Naive thymus-derived CD8-positive, alpha-beta T cell (primary cell): Measurements from ENCODE around the gene MAMSTR. TPM values are rescaled to one million over a fixed set of nuclear protein-coding genes. Genes with fewer than 3 reads are reported as not detected.

Experiments
- ATAC-seq, 2 donors: fragments of 150-1000 bp; cut with Tn5 transposase in 1 of 2; sonication (Bioruptor Pico), chemical (Tn5 transposase) in 1 of 2; 1 replicate in 1 of 2; 2 replicates in 1 of 2; pipeline ENCODE4 v1.10.0; 2021; ENCODE audit warnings: mild to moderate bottlenecking in 2 of 2, moderate library complexity in 2 of 2
- POLR2A ChIA-PET: fragments of 350-600 bp; sonication (Branson Sonifier 250); formaldehyde crosslinking; loops from one replicate; lab custom pipeline; 2021; ENCODE audit warnings: antibody characterized with exemption; lab: Charles Lee
- DNase-seq, 10 donors: peaks; one replicate each; pipeline versions ENCODE4 v3.0.0 to v3.0.0-alpha.2; 2020 to 2022
- H3K27ac Mint-ChIP-seq, 10 donors: one replicate each; pipeline ENCODE4 v1.8.0; 2020 to 2022; ENCODE audit warnings: mild to moderate bottlenecking in 10 of 10, mixed read lengths in 10 of 10, moderate library complexity in 4 of 10, inconsistent platforms in 1 of 10
- H3K27me3 Mint-ChIP-seq, 5 donors: one replicate each; pipeline ENCODE4 v1.8.0; 2021 to 2022; ENCODE audit warnings: mixed read lengths in 5 of 5
- H3K36me3 Mint-ChIP-seq, 3 donors: one replicate each; pipeline ENCODE4 v1.8.0; 2020 to 2022; ENCODE audit warnings: mixed read lengths in 3 of 3, mild to moderate bottlenecking in 2 of 3, inconsistent platforms in 1 of 3
- H3K4me1 Mint-ChIP-seq, 4 donors: one replicate each; pipeline ENCODE4 v1.8.0; 2021 to 2022; ENCODE audit warnings: mixed read lengths in 4 of 4
- H3K4me3 Mint-ChIP-seq, 10 donors: one replicate each; pipeline ENCODE4 v1.8.0; 2020 to 2022; ENCODE audit warnings: mild to moderate bottlenecking in 10 of 10, mixed read lengths in 10 of 10, moderate library complexity in 6 of 10, inconsistent platforms in 1 of 10
- H3K9me3 Mint-ChIP-seq, 9 donors: one replicate each; pipeline ENCODE4 v1.8.0; 2020 to 2022; ENCODE audit warnings: mixed read lengths in 9 of 9, mild to moderate bottlenecking in 3 of 9, inconsistent platforms in 1 of 9, moderate library complexity in 1 of 9
- polyA plus RNA-seq, 3 donors: library from polyadenylated mRNA; unstranded; fragments of 300-500 nt; fragmentation: Illumina TruSeq; gene quantifications; one replicate each; pipeline ENCODE4 v1.2.3, GENCODE V29; 2021
- total RNA-seq, 8 experiments: library from RNA in 2 of 8; stranded (reverse) in 2 of 8; gene quantifications; one replicate each; pipeline ENCODE4 v1.2.3 and lab custom pipeline; 2021 to 2026

Gene MAMSTR
- total and polyA plus RNA-seq, 5 experiments from 2014 or later, result 0.28 to 2.4 (median 0.77) TPM

DNA sequence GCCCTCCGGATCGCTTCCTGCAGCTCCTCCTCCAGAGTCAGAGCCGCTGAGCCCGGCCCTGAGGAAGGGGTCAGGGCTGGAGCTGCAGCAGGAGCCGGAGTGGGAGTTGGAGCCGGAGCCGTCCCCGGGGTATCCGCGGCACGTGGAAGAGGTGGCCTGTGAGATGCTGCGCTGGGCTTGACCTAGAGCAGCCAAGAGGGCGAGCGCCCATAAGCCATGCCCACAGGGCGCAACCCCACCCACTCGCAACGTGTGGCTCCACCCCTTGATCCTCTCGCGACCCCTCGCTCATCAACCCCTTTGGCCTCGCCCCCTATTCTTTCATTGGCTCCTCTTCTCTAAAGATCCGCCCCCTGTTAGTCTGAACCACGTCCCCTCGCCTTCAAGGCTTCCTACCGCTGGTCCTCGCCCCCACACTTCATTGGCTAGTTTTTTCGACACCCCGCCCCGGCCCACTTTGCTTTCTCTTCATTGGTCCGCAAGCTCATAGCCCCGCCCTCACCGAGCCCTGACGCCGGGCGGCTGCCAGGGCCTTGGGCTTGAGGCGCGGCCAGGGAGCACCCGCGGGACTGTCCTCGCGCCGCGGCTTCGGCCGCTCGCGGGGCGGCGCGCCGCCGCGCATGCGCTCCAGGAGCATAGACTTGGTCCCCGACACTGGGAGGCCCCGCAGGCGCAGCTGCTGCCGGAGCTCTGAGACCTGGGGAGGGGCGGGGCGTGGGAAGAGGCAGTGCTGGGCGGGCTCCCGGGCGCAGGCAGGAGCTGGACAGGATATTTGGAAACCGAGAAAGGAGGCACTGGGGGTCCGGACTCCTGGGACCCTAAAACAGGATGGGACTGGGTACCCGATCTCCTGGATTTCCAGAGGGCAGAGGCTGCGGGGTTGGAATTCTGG is 5.4 kb downstream of the MAMSTR start:
- POLR2A ChIA-PET, result interaction anchor here (0.5 to 2.8 kb wide), 11 partner anchors 11 to 403 kb away, joined by 3 to 13 read pairs (median 5); partner anchors contain the start of genes CA11, FUT2, RPL18 and SPHK2
- peak; percentile 91 to 98 (median 96) for DNase-seq
- no peaks in the 10 kb centered on the region for H3K36me3 Mint-ChIP-seq
- H3K27ac Mint-ChIP-seq, result peak overlapping the region; percentile 53 to 90 (median 83)
- H3K4me1 Mint-ChIP-seq, result peaks cover 10 to 28% (median 19%) of the 10 kb centered on the region in 4 donors
- peaks cover 0 to 2% (median 0%) of the 10 kb centered on the region in 9 donors for H3K9me3 Mint-ChIP-seq
- peak; percentile 93 to 94 for ATAC-seq
- peak overlapping the region; percentile 77 to 96 (median 88) for H3K4me3 Mint-ChIP-seq
- H3K27me3 Mint-ChIP-seq, result no peaks in the 10 kb centered on the region

DNA sequence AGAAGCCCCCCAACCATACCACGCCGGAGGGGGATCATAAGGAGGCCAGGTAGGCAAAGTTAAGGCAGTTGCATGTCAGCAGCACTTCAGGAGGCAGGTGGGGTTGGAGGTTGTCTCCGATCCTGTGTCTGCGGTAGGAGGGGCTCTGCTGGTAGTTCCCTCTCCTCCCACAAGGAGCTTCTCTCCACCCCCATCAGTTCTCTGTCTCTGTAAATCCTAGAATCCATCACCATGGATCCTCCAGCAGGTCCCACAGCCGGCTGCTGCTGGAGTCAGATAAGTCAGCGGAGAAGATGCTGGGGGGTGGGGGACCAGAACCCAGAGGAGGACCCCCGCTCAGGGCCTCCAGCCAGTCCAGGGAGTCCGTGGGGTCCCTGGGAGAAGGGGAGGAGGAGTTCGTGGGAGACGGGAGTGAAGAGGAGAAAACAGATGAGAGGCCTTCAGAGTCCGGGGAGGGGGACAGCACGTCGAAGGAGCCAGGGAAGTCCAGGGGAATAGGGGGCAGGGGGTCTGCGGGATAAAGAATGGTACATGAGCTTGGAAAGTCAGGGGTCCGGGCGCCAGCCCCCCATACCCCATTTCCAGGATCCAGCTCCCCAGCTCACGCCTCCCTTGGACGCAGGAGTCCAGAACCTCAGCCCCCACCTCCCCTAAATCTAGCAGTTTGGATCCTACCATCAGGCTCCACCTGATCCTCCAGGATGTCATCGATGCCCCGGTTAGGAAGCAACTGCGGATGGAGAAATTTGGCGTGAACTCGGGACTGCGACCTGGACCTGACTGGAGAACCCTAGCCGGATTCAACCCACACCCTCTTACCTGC is 6.3 kb downstream of the MAMSTR start:
- POLR2A ChIA-PET, result interaction anchor here (0.5 to 2.8 kb wide), 10 partner anchors 11 to 404 kb away, joined by 3 to 13 read pairs (median 5); partner anchors contain the start of genes CA11, FUT2, RPL18 and SPHK2
- Mint-ChIP-seq H3K4me3 (peak overlapping the region; percentile 77 to 96 (median 88)), H3K36me3 (no peaks in the 10 kb centered on the region), H3K27ac (peak overlapping the region in 6 of 10 donors; percentile 8 to 90 (median 83)), H3K4me1 (peaks cover 10 to 28% (median 20%) of the 10 kb centered on the region in 4 donors), H3K27me3 (no peaks in the 10 kb centered on the region), H3K9me3 (peaks cover 0 to 2% (median 0%) of the 10 kb centered on the region in 9 donors)
- no peak for DNase-seq
- no peak for ATAC-seq

DNA sequence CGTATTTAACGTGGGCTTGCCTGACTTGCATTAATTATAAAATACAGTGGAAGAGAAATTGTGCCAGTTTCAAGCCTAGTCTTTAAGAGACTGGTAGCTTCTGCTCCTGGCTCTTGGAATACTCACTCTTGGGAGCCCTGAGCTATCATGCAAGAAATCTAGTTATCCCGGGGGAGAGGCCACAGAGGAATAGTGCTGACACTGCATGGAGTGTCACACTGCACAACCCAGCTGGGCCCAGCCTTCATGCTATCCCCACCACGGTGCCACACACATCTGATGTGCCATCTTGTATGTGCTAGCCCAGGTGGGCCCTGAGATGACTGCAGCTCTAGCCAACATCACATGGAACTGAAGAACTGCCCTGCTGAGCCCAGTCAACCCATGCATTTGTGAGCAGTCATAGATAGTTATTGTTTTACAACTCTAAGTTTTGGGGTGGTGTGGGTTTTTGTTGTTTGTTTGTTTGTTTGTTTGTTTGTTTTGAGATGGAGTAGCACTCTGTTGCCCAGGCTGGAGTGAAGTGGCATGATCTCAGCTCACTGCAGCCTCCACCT is 8.3 kb downstream of the MAMSTR start:
- H3K36me3 Mint-ChIP-seq, result peaks cover 0 to 7% (median 3%) of the 10 kb centered on the region in 3 donors
- H3K4me3 Mint-ChIP-seq, result peak overlapping the region in 5 of 10 donors; percentile 24 to 58 (median 52)
- POLR2A ChIA-PET, result interaction anchor here (0.7 kb wide), 1 partner anchor 28 kb away, joined by 10 read pairs; no protein-coding TSS in a partner anchor
- ATAC-seq, result no peak
- peak overlapping the region in 1 of 10 donors; percentile 11 for H3K27ac Mint-ChIP-seq
- peaks cover 0 to 2% (median 0%) of the 10 kb centered on the region in 9 donors for H3K9me3 Mint-ChIP-seq
- DNase-seq, result no peak
- H3K4me1 Mint-ChIP-seq, result peaks cover 10 to 28% (median 20%) of the 10 kb centered on the region in 4 donors
- H3K27me3 Mint-ChIP-seq, result no peaks in the 10 kb centered on the region

DNA sequence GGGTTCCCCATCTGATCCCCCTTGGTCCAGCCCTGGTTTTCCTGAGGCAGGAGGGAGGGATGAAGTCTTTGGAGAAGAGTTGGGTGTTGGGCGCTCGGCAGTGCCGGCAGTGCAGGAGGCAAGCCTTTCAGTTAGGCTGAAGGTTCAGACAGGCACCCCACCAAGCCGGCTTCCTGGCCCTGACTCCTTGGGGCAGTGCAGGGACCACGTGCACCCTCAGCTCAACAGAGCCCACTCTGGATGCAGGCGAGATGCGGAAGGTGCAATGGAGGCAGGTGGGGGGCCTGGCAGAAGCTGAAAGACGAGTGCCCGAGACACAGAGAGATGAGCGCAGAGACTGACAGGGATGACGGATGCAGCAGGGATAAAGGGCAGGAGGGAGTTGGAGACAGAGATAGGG is 11.1 kb downstream of the MAMSTR start:
- DNase-seq (no peak), ATAC-seq (no peak)
- peaks cover 7 to 12% (median 10%) of the 10 kb centered on the region in 4 donors for H3K4me1 Mint-ChIP-seq
- no peaks in the 10 kb centered on the region for H3K27me3 Mint-ChIP-seq
- POLR2A ChIA-PET, result no interaction called here
- no peak overlapping the region for H3K4me3 Mint-ChIP-seq
- peaks cover 0 to 26% (median 20%) of the 10 kb centered on the region in 3 donors for H3K36me3 Mint-ChIP-seq
- H3K27ac Mint-ChIP-seq, result peak overlapping the region in 3 of 10 donors; percentile 52 to 93 (median 54)
- H3K9me3 Mint-ChIP-seq, result peaks cover 0 to 2% (median 0%) of the 10 kb centered on the region in 9 donors

DNA sequence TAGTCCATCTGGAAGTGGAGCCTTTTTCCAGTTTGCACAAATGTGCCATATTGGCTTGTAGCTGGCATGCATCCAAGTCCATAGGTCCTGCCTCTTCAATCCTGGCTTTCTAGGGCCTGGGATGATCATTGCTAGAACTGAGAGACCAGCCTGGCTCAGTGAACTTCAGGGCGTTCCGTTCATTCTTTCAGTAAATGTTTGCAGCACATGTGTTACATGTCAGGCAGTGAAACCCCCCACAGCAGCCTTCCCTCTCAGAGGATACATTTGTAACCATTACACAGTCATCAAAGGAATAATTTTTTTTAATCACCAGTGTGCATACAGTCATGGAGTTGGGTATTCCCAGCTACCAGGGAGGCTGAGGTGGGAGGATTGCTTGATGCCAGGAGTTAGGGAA is 14.1 kb downstream of the MAMSTR start:
- DNase-seq, result no peak
- Mint-ChIP-seq H3K9me3 (no peaks in the 10 kb centered on the region), H3K4me3 (no peak overlapping the region), H3K4me1 (peaks cover 0 to 6% (median 0%) of the 10 kb centered on the region in 4 donors), H3K27ac (no peak overlapping the region), H3K27me3 (no peaks in the 10 kb centered on the region), H3K36me3 (peaks cover 0 to 42% (median 38%) of the 10 kb centered on the region in 3 donors)
- POLR2A ChIA-PET, result interaction anchor here (1.2 kb wide), 1 partner anchor 10 kb away, joined by 3 read pairs; no protein-coding TSS in a partner anchor
- ATAC-seq, result no peak

DNA sequence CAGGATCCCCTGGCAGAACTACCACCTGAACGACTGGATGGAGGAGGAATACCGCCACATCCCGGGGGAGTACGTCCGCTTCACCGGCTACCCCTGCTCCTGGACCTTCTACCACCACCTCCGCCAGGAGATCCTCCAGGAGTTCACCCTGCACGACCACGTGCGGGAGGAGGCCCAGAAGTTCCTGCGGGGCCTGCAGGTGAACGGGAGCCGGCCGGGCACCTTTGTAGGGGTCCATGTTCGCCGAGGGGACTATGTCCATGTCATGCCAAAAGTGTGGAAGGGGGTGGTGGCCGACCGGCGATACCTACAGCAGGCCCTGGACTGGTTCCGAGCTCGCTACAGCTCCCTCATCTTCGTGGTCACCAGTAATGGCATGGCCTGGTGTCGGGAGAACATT is 16.2 kb downstream of the MAMSTR start:
- DNase-seq (no peak), ATAC-seq (no peak)
- no peaks in the 10 kb centered on the region for H3K9me3 Mint-ChIP-seq
- peaks cover 0 to 46% (median 43%) of the 10 kb centered on the region in 3 donors for H3K36me3 Mint-ChIP-seq
- peaks cover 0 to 2% (median 0%) of the 10 kb centered on the region in 5 donors for H3K27me3 Mint-ChIP-seq
- POLR2A ChIA-PET, result no interaction called here
- no peak overlapping the region for H3K4me3 Mint-ChIP-seq
- peaks cover 0 to 1% (median 0%) of the 10 kb centered on the region in 4 donors for H3K4me1 Mint-ChIP-seq
- H3K27ac Mint-ChIP-seq, result no peak overlapping the region

DNA sequence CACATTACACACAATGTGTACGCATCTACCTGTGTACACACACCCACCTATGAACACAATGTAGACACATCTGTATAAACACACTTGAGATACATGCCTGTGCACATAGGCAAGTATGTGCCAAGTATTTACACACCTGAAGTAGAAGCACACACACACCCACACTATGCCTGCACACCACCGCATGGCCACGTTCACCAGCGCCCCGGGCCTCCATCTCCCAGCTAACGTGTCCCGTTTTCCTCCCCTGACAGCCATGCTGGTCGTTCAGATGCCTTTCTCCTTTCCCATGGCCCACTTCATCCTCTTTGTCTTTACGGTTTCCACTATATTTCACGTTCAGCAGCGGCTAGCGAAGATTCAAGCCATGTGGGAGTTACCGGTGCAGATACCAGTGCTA is 16.8 kb downstream of the MAMSTR start:
- Mint-ChIP-seq H3K27me3 (peaks cover 0 to 6% (median 0%) of the 10 kb centered on the region in 5 donors), H3K27ac (peak overlapping the region in 1 of 10 donors; percentile 58), H3K36me3 (peaks cover 0 to 46% (median 43%) of the 10 kb centered on the region in 3 donors), H3K4me1 (peaks cover 0 to 3% (median 1%) of the 10 kb centered on the region in 4 donors), H3K4me3 (no peak overlapping the region), H3K9me3 (no peaks in the 10 kb centered on the region)
- DNase-seq (no peak), ATAC-seq (no peak)
- POLR2A ChIA-PET, result no interaction called here

DNA sequence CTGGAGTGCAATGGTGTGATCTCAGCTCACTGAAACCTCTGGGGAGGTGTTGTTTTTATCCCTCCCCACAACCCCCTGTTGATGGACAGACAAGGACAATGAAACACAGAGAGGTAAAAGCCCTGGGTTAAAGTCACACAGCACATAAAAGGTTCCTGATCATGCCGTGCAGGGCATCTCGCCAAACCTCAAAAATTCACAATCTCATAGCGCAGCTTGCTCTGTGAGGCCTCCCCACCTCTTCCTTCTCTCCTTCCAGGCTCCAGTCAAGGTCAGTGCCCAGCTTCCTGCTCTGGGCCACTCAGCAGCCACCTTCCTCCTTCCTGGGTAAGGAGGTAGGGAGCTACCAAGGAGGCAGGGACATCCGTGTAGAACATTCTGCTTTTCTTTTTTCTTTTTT is 21.5 kb downstream of the MAMSTR start:
- peak overlapping the region in 2 of 10 donors; percentile 24 for H3K4me3 Mint-ChIP-seq
- DNase-seq (no peak), ATAC-seq (no peak)
- H3K9me3 Mint-ChIP-seq, result no peaks in the 10 kb centered on the region
- peaks cover 0 to 25% (median 21%) of the 10 kb centered on the region in 3 donors for H3K36me3 Mint-ChIP-seq
- POLR2A ChIA-PET, result interaction anchor here (0.7 kb wide), 1 partner anchor 30 kb away, joined by 7 read pairs; no protein-coding TSS in a partner anchor
- H3K27me3 Mint-ChIP-seq, result peaks cover 4 to 20% (median 7%) of the 10 kb centered on the region in 5 donors
- no peak overlapping the region for H3K27ac Mint-ChIP-seq
- H3K4me1 Mint-ChIP-seq, result peaks cover 8 to 14% (median 12%) of the 10 kb centered on the region in 4 donors

DNA sequence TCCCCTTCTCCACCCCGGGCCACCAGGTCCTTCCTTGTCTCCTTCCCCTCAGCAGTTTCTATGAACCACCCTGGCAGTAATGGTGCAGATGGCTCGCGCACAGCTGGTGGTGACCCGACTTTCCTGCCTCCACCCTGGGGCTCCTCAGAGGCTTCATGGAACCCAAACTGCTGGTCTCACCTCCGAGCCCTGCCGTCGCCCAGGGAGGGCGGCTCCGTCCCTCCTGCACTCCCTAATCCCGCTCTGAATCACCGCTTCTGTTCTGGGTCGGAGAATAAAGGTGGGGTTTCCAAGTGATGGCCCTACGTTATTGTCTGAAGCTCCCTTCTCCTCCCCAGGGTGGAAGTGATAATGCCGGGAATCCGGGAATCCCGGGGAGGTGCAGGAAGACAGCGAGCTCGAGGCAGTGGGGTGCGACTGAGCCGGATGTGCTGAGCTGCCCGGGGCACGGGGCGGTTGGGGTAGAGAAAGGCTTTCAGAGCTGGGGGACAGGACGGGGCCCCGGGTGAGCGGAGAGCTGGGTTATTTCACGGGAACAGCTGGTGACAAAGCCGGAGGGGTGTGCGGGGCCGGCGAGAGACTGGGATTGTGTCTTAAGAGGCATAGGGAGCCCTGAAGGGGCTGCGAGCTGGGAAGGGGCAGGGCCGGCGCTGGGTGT is 23.0 kb downstream of the MAMSTR start:
- H3K36me3 Mint-ChIP-seq, result peaks cover 0 to 16% (median 15%) of the 10 kb centered on the region in 3 donors
- DNase-seq, result peak in 3 of 10 donors; percentile 16 to 30 (median 23)
- H3K27ac Mint-ChIP-seq, result peak overlapping the region in 4 of 10 donors; percentile 11 to 85 (median 56)
- peaks cover 8 to 14% (median 12%) of the 10 kb centered on the region in 4 donors for H3K4me1 Mint-ChIP-seq
- H3K4me3 Mint-ChIP-seq, result peak overlapping the region; percentile 48 to 84 (median 67)
- no peaks in the 10 kb centered on the region for H3K9me3 Mint-ChIP-seq
- ATAC-seq, result peak; percentile 79 to 85
- POLR2A ChIA-PET, result interaction anchor here (1.5 kb wide), 1 partner anchor 17 kb away, joined by 4 read pairs; no protein-coding TSS in a partner anchor
- H3K27me3 Mint-ChIP-seq, result peaks cover 4 to 20% (median 7%) of the 10 kb centered on the region in 5 donors

DNA sequence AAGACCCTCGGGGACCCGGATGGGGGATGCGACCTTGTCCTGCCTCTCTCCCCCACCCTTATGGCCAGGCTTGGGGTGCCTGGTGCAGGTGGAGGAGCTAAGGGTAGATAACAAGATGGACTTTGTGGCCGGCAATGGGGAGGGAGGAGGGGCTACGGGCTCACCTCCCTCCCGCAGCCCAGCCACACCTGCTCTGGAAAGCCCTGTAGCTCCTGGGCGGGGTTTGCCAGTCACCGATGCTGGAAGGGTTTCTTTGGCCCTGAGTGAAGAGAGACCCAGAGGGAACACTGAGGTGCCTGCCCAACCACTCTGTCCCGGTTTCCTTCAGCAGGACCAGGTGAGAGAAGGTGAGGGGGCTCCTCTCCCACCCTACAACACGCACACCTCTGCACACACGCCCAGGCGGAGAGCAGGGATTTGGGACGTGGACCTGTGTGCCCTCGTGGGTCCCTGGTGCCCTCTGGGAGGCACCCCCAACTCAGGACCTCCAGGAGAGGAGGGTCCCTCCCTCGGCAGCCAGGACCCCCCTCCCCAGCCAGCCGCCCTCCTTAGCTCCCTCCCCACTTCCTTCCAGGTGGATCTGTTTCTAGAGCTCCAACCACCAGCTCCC is 23.7 kb downstream of the MAMSTR start, which contains the start of gene FUT2:
FUT2 (plus strand) TSS at position 229 of the 610 bp plus-strand sequence. CDS start 6,986 bp downstream, outside the sequence.
- peaks cover 4 to 20% (median 7%) of the 10 kb centered on the region in 5 donors for H3K27me3 Mint-ChIP-seq
- POLR2A ChIA-PET, result interaction anchor here (1.0 to 1.5 kb wide), 2 partner anchors 9 to 18 kb away, joined by 3 to 4 read pairs; no protein-coding TSS in a partner anchor
- H3K36me3 Mint-ChIP-seq, result peaks cover 0 to 12% (median 11%) of the 10 kb centered on the region in 3 donors
- no peak for DNase-seq
- no peak for ATAC-seq
- peak within 1 kb of the TSS; percentile 48 to 84 (median 67) for H3K4me3 Mint-ChIP-seq
- no peaks in the 10 kb centered on the region for H3K9me3 Mint-ChIP-seq
- H3K27ac Mint-ChIP-seq, result peak within 1 kb of the TSS in 4 of 10 donors; percentile 11 to 85 (median 56)
- H3K4me1 Mint-ChIP-seq, result peaks cover 8 to 14% (median 12%) of the 10 kb centered on the region in 4 donors
